Vagina (tissue), 2 donors: Measurements from ENCODE around the gene RALGPS2.

Experiments
- CTCF ChIP-seq, 3 experiments: fragments of 450-650 bp in 2 of 3; fragments of 200-600 bp in 1 of 3; sonication (generic) in 1 of 3; IDR thresholded peaks; one replicate each; pipeline ENCODE4 v1.5.1; 2017 to 2019; ENCODE audit warnings: antibody characterized with exemption in 3 of 3, mild to moderate bottlenecking in 2 of 3, moderate library complexity in 2 of 3
- POLR2A ChIP-seq, 2 donors: fragments of 450-650 bp; IDR thresholded peaks; one replicate each; pipeline ENCODE4 v1.6.1; 2017; ENCODE audit warnings: antibody characterized with exemption in 2 of 2, mild to moderate bottlenecking in 2 of 2, moderate library complexity in 2 of 2
- POLR2AphosphoS5 ChIP-seq, 2 donors: sonication (generic); formaldehyde crosslinking; IDR thresholded peaks; one replicate each; pipeline ENCODE4 v1.9.0; 2017; ENCODE audit warnings: antibody characterized with exemption in 2 of 2, mild to moderate bottlenecking in 2 of 2, low read depth in 1 of 2; ENCODE audit not compliant: insufficient read depth in 1 of 2

GRCh38 chr1:178941261-178941689, 216.2 kb downstream of the RALGPS2 start:
- no peak for TF ChIP-seq POLR2A (IDR thresholded peaks at IDR 0.05)
- TF ChIP-seq CTCF (IDR thresholded peaks at IDR 0.05) = no peak
- TF ChIP-seq POLR2AphosphoS5 (IDR thresholded peaks at IDR 0.05; ENCODE audit: insufficient read depth in 1 of 2, low read depth in 1 of 2) = no peak
